ENCODE measurements around the gene CAMK2B. TPM values are rescaled to one million over a fixed set of nuclear protein-coding genes. Genes with fewer than 3 reads are reported as not detected.

Gene CAMK2B
- total RNA-seq, 1 experiment from 2014 or later = not detected

DNA sequence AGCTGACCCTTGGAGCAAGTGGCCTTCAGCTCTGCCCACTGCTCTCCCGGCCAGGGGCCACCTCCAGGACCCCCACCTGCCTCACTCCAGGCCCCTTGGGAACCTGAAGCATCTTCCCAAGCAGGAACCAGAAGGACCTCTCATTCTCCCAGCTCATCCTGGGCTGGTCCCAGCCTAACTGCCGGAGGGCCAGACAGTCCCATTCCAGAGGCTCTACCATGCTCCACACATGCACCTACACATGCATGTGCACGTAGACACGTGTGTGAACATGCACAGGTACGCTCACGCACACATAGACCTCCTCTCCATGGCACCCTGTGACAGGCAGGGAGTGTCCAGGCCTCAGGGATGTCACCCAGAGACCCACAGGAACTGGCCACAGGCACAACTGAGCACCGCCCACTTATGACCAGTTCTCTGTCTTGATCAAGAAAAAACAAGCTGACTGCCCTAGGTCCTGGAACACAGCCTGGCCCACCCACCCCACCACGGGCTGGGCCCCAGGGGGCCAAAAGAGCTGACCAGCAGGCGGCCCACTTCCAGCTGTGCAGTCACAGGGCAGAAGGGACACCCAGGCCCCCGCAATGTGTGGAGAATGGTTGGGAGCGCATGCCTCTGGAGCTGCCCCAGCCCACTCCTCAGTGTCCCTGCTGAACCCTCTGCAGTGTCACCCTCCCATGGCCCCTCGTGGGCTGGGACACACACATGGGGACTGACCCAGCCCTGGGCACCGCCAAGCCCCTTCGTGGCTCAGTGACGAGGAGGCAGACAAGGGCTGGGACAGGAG, 43.4 kb downstream of the CAMK2B start:
- CTCF ChIA-PET = no interaction called here
- no peaks in the 10 kb centered on the region for H3K27me3 Mint-ChIP-seq (ENCODE audit: insufficient read depth, unreplicated experiment)
- BruUV-seq (replicated peaks) = no TSS peak

DNA sequence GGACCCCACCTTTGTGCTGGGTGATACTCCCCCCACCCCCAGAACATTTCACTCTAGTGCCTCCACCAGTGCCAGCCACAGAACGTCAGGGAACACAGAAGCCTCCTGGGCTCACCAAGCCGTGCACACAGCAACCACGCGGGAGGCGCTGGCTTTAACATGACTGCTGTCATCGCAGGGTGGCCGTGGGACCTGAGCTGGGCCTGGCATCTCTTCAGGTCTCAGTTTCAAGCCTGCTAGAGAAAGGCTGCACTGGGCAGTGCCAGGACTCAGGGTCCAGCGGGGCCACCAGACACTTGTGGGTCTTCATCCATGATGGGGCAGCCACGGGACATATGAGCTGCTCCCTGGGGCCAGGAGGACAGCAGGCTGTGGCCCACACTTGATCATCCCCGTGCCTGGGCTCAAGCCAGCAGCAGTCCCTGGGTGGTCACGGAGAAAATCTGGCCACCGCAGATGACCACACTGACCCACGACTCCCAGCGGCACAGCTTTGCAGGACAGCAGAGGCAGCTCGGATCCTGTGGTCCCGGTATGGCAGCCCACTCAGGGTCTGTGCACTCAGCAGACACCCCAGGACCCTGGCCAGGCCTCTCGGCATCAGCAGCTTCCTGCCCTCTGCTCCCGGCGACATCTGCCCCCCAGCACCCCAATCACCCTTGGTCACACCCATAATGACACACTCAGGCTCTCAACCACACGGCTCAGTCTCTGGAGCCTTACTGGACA, 44.2 kb downstream of the CAMK2B start:
- Mint-ChIP-seq H3K27ac (ENCODE audit: unreplicated experiment) (peak overlapping the region; percentile 39), H3K27me3 (ENCODE audit: insufficient read depth, unreplicated experiment) (no peaks in the 10 kb centered on the region), H3K4me1 (ENCODE audit: low read depth, unreplicated experiment) (no peaks in the 10 kb centered on the region), H3K4me3 (ENCODE audit: unreplicated experiment) (no peak overlapping the region), H3K36me3 (ENCODE audit: insufficient read depth, unreplicated experiment) (no peaks in the 10 kb centered on the region), H3K9me3 (ENCODE audit: unreplicated experiment) (no peaks in the 10 kb centered on the region)
- no peaks in the 10 kb centered on the region for H3K4me1 ChIP-seq
- intact Hi-C loops (cut with micrococcal nuclease; ENCODE audit: unreplicated experiment) = no loop called here
- POLR2A ChIA-PET = no interaction called here
- CTCF ChIA-PET = no interaction called here
- no peaks in the 10 kb centered on the region for H3K27me3 ChIP-seq (replicated peaks; ENCODE audit: control insufficient read depth, insufficient read depth, low read length)
- no peaks in the 10 kb centered on the region for H3K9me3 ChIP-seq
- DNase-seq = peak in 1 of 2 experiments; percentile 36
- BruUV-seq (replicated peaks) = no TSS peak
- H3K36me3 ChIP-seq (ENCODE audit: control insufficient read depth, insufficient read depth, low read length) = no peaks in the 10 kb centered on the region
- TF ChIP-seq, protein P1, sequence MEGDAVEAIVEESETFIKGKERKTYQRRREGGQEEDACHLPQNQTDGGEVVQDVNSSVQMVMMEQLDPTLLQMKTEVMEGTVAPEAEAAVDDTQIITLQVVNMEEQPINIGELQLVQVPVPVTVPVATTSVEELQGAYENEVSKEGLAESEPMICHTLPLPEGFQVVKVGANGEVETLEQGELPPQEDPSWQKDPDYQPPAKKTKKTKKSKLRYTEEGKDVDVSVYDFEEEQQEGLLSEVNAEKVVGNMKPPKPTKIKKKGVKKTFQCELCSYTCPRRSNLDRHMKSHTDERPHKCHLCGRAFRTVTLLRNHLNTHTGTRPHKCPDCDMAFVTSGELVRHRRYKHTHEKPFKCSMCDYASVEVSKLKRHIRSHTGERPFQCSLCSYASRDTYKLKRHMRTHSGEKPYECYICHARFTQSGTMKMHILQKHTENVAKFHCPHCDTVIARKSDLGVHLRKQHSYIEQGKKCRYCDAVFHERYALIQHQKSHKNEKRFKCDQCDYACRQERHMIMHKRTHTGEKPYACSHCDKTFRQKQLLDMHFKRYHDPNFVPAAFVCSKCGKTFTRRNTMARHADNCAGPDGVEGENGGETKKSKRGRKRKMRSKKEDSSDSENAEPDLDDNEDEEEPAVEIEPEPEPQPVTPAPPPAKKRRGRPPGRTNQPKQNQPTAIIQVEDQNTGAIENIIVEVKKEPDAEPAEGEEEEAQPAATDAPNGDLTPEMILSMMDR (IDR thresholded peaks at IDR 0.05; ENCODE audit: insufficient read depth in 1 of 2, low read depth in 1 of 2, low read length in 1 of 2, severe bottlenecking in 1 of 2, unreplicated experiment in 1 of 2) = no peak
- H3K4me3 ChIP-seq (ENCODE audit: low read depth, low read length) = no peak overlapping the region

More for the DNA sequence above, 43.4 kb downstream of the CAMK2B start:
- Histone ChIP-seq H3K9me3 (no peaks in the 10 kb centered on the region), H3K4me3 (ENCODE audit: low read depth, low read length) (no peak overlapping the region), H3K4me1 (no peaks in the 10 kb centered on the region), H3K27me3 (replicated peaks; ENCODE audit: control insufficient read depth, insufficient read depth, low read length) (no peaks in the 10 kb centered on the region), H3K36me3 (ENCODE audit: control insufficient read depth, insufficient read depth, low read length) (no peaks in the 10 kb centered on the region)
- no peaks in the 10 kb centered on the region for H3K9me3 Mint-ChIP-seq (ENCODE audit: unreplicated experiment)
- H3K27ac Mint-ChIP-seq (ENCODE audit: unreplicated experiment) = peak overlapping the region; percentile 39
- H3K36me3 Mint-ChIP-seq (ENCODE audit: insufficient read depth, unreplicated experiment) = no peaks in the 10 kb centered on the region
- TF ChIP-seq, protein P1 (IDR thresholded peaks at IDR 0.05; ENCODE audit: insufficient read depth in 1 of 2, low read depth in 1 of 2, low read length in 1 of 2, severe bottlenecking in 1 of 2, unreplicated experiment in 1 of 2) = no peak
- DNase-seq = no peak
- H3K4me3 Mint-ChIP-seq (ENCODE audit: unreplicated experiment) = no peak overlapping the region
- no peaks in the 10 kb centered on the region for H3K4me1 Mint-ChIP-seq (ENCODE audit: low read depth, unreplicated experiment)
- intact Hi-C loops (cut with micrococcal nuclease; ENCODE audit: unreplicated experiment) = no loop called here
- POLR2A ChIA-PET = no interaction called here

DNA sequence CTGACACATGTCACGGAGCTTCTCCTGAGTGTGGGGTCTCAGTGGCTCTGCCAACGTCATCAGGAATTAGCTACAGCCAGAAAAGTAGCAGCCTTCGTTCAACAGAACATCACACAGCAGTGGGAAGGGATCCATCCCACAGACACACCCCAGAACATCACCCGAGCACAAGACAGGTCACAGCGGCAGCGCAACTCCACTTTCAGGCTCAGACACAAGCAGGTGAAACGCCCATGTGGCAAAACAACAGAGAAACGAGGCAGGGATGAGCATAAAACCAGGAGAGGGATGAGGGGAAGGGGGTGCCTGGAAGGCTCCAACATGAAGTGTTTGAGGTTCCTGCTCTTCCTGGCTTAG, 44.8 kb downstream of the CAMK2B start:
- TF ChIP-seq, protein P1 (IDR thresholded peaks at IDR 0.05; ENCODE audit: insufficient read depth in 1 of 2, low read depth in 1 of 2, low read length in 1 of 2, severe bottlenecking in 1 of 2, unreplicated experiment in 1 of 2) = no peak
- no peaks in the 10 kb centered on the region for H3K9me3 Mint-ChIP-seq (ENCODE audit: unreplicated experiment)
- H3K27ac Mint-ChIP-seq (ENCODE audit: unreplicated experiment) = no peak overlapping the region
- Histone ChIP-seq H3K4me1 (no peaks in the 10 kb centered on the region), H3K9me3 (no peaks in the 10 kb centered on the region), H3K36me3 (ENCODE audit: control insufficient read depth, insufficient read depth, low read length) (no peaks in the 10 kb centered on the region), H3K4me3 (ENCODE audit: low read depth, low read length) (no peak overlapping the region), H3K27me3 (replicated peaks; ENCODE audit: control insufficient read depth, insufficient read depth, low read length) (no peaks in the 10 kb centered on the region)
- intact Hi-C loops (cut with micrococcal nuclease; ENCODE audit: unreplicated experiment) = no loop called here
- ChIA-PET CTCF (no interaction called here), POLR2A (no interaction called here)
- no peaks in the 10 kb centered on the region for H3K27me3 Mint-ChIP-seq (ENCODE audit: insufficient read depth, unreplicated experiment)
- no peaks in the 10 kb centered on the region for H3K36me3 Mint-ChIP-seq (ENCODE audit: insufficient read depth, unreplicated experiment)
- peak in 1 of 2 experiments; percentile 21 for DNase-seq
- H3K4me3 Mint-ChIP-seq (ENCODE audit: unreplicated experiment) = no peak overlapping the region
- no peaks in the 10 kb centered on the region for H3K4me1 Mint-ChIP-seq (ENCODE audit: low read depth, unreplicated experiment)
- BruUV-seq (replicated peaks) = no TSS peak

Measured in Caco-2 (cell line).